Hematopoietic multipotent progenitor cell treated with erythropoietin and hydrocortisone succinate and interleukin-3 and kit ligand, for 17 days (in vitro differentiated cells): ENCODE data around the gene LIFR.
"Not testable (repeated sequence)": the region's sequence is repeated elsewhere in the genome, so short reads cannot be mapped to it uniquely, and the experiment has no call there.

Experiments
- DNase-seq: peaks from one replicate; pipeline ENCODE4 v3.0.0-alpha.2; 2015; ENCODE audit warnings: low spot score

LIFR gene

GRCh38 chr5:38582293-38582974, 26.0 kb upstream of the LIFR start:
- DNase-seq = no peak

GRCh38 chr5:38581597-38581996, 25.2 kb upstream of the LIFR start:
- no peak for DNase-seq

GRCh38 chr5:38579105-38579504, 22.7 kb upstream of the LIFR start:
- DNase-seq = no peak

GRCh38 chr5:38576961-38577684, 20.7 kb upstream of the LIFR start:
- no peak for DNase-seq

- DNase-seq = no peak
Observed at GRCh38 chr5:38576442-38576841, 20.0 kb upstream of the LIFR start.

GRCh38 chr5:38575476-38575875, 19.0 kb upstream of the LIFR start:
- no peak for DNase-seq

GRCh38 chr5:38574009-38574408, 17.6 kb upstream of the LIFR start:
- DNase-seq = no peak

- DNase-seq = no peak
Observed at GRCh38 chr5:38573521-38573920, 17.1 kb upstream of the LIFR start.

GRCh38 chr5:38569180-38569579, 12.7 kb upstream of the LIFR start:
- DNase-seq = no peak

- DNase-seq = not testable (repeated sequence)
Observed at GRCh38 chr5:38567306-38567705, 10.9 kb upstream of the LIFR start.

- no peak for DNase-seq
Observed at GRCh38 chr5:38563624-38564023, 7.2 kb upstream of the LIFR start.

- no peak for DNase-seq
Observed at GRCh38 chr5:38562444-38563210, 6.2 kb upstream of the LIFR start.

- no peak for DNase-seq
Observed at GRCh38 chr5:38559428-38559827, 3.0 kb upstream of the LIFR start.

GRCh38 chr5:38557792-38558191, 1.3 kb upstream of the LIFR start:
- no peak for DNase-seq

GRCh38 chr5:38557308-38557710, 863 bp upstream of the LIFR start:
- DNase-seq = no peak

- no peak for DNase-seq
Observed at GRCh38 chr5:38556088-38556598, 303 bp downstream of the LIFR start.

GRCh38 chr5:38555354-38556087, 925 bp downstream of the LIFR start:
- DNase-seq = no peak

GRCh38 chr5:38554861-38555260, 1.6 kb downstream of the LIFR start:
- DNase-seq = no peak

GRCh38 chr5:38554403-38554802, 2.0 kb downstream of the LIFR start:
- no peak for DNase-seq

- no peak for DNase-seq
Observed at GRCh38 chr5:38553001-38553521, 3.4 kb downstream of the LIFR start.

- DNase-seq = no peak
Observed at GRCh38 chr5:38551030-38552017, 5.1 kb downstream of the LIFR start.
